DMS79 (cell line): Measurements from ENCODE around the gene CHN1.

Experiments
- DNase-seq: peaks from one replicate; lab custom pipeline; 2025; lab: John Stamatoyannopoulos, UW

Gene CHN1

GRCh38 chr2:174924061-174924693, 81.0 kb downstream of the CHN1 start:
- DNase-seq: no peak

- no peak for DNase-seq
These were observed 85.1 kb downstream of the CHN1 start for GRCh38 chr2:174919947-174920595.

GRCh38 chr2:174918886-174919526, 86.2 kb downstream of the CHN1 start:
- no peak for DNase-seq

- DNase-seq: no peak
These were observed 88.8 kb downstream of the CHN1 start for GRCh38 chr2:174916270-174916930.

GRCh38 chr2:174914853-174915760, 90.1 kb downstream of the CHN1 start:
- DNase-seq: peak; percentile 92

- DNase-seq: no peak
These were observed 96.9 kb downstream of the CHN1 start for GRCh38 chr2:174908284-174908683.

GRCh38 chr2:174903264-174903556, 102.0 kb downstream of the CHN1 start:
- no peak for DNase-seq

GRCh38 chr2:174902506-174903263, 102.5 kb downstream of the CHN1 start:
- no peak for DNase-seq

- no peak for DNase-seq
These were observed 104.1 kb downstream of the CHN1 start for GRCh38 chr2:174901075-174901474.

- no peak for DNase-seq
These were observed 107.9 kb downstream of the CHN1 start for GRCh38 chr2:174897286-174897685.

GRCh38 chr2:174893018-174893417, 112.2 kb downstream of the CHN1 start:
- DNase-seq: no peak

GRCh38 chr2:174892546-174892945, 112.6 kb downstream of the CHN1 start:
- no peak for DNase-seq

- DNase-seq: peak; percentile 44
These were observed 116.4 kb downstream of the CHN1 start for GRCh38 chr2:174888646-174889271.

- no peak for DNase-seq
These were observed 117.0 kb downstream of the CHN1 start for GRCh38 chr2:174888146-174888545.

- DNase-seq: no peak
These were observed 122.8 kb downstream of the CHN1 start for GRCh38 chr2:174882416-174882815.

- DNase-seq: no peak
These were observed 123.5 kb downstream of the CHN1 start for GRCh38 chr2:174881678-174882077.

GRCh38 chr2:174878537-174879147, 126.5 kb downstream of the CHN1 start:
- peak; percentile 67 for DNase-seq

- DNase-seq: no peak
These were observed 127.4 kb downstream of the CHN1 start for GRCh38 chr2:174877751-174878150.

- DNase-seq: no peak
These were observed 127.9 kb downstream of the CHN1 start for GRCh38 chr2:174877301-174877700.

- DNase-seq: no peak
These were observed 131.1 kb downstream of the CHN1 start for GRCh38 chr2:174874085-174874484.
